Stimulated activated effector memory CD8-positive, alpha-beta T cell treated with anti-CD3 and anti-CD28 coated beads, Interleukin-12 subunit alpha, Interleukin-12 subunit beta, amount 100 ng/mL, for 72 hours (primary cell): ENCODE data around the gene ING5.
"Not testable (repeated sequence)": the region's sequence is repeated elsewhere in the genome, so short reads cannot be mapped to it uniquely, and the experiment has no call there.

Experiments
- ATAC-seq: fragments of 150-1000 bp; cut with Tn5 transposase; 2 replicates; pipeline ENCODE4 v1.10.0; 2021
- DNase-seq, 2 donors: peaks; one replicate each; pipeline ENCODE4 v3.0.0; 2021 to 2022; ENCODE audit warnings: low spot score in 2 of 2
- H3K27ac Mint-ChIP-seq: one replicate; pipeline ENCODE4 v1.8.0; 2022; ENCODE audit warnings: mild to moderate bottlenecking, mixed read lengths
- H3K36me3 Mint-ChIP-seq: one replicate; pipeline ENCODE4 v1.8.0; 2022; ENCODE audit warnings: mild to moderate bottlenecking, mixed read lengths
- H3K4me1 Mint-ChIP-seq: one replicate; pipeline ENCODE4 v1.8.0; 2022; ENCODE audit warnings: mixed read lengths
- H3K4me3 Mint-ChIP-seq: one replicate; pipeline ENCODE4 v1.8.0; 2022; ENCODE audit warnings: mild to moderate bottlenecking, mixed read lengths
- H3K9me3 Mint-ChIP-seq: one replicate; pipeline ENCODE4 v1.8.0; 2022; ENCODE audit warnings: mixed read lengths

ING5 gene

DNA sequence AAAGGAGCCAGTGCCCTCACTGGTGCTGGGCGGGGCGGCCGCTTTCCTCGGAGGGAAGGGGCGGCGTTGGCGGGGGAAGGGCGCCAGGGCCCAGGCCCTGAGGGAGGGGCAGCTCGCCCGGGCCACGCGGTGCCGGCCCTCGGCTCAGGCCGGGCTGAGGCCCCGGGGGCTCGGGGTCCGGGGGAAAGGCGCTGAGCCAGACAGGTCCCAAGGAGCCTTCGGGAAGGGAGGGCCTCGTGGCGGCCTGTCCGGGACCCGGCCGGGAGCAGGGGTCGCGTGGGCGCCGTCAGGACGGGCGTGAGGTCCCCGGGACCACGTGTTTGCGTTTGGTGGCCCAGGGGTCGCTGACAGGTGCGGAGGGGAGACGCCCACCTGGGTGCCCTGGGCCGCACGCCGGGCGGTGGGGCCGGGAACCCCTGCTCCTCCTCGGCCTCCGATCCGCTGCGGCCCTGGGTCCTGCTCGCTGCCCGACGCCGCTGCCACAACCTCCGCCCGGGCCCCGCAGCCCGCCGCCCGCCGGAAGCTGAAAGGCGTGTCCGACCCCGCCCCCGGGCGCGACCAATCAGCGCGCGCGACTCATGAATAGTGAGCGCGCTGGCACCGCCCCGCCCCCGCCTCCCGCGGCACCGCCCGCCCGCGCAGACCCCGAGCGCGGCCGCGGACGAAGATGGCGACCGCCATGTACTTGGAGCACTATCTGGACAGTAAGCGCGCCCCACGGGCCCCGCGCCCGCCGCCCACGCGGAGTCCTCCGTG lies at the start of gene ING5:
Gene ING5 (plus strand): TSS at position 641 of the 756 bp plus-strand sequence. CDS start 27 bp downstream, at position 668.
- Mint-ChIP-seq H3K36me3 (peaks cover 57% of the 10 kb centered on the region), H3K9me3 (no peaks in the 10 kb centered on the region), H3K4me1 (peaks cover 26% of the 10 kb centered on the region), H3K27ac (peak within 1 kb of the TSS; percentile 91), H3K4me3 (peak within 1 kb of the TSS; percentile 85)
- DNase-seq = peak; percentile 97
- peak; percentile 78 for ATAC-seq

DNA sequence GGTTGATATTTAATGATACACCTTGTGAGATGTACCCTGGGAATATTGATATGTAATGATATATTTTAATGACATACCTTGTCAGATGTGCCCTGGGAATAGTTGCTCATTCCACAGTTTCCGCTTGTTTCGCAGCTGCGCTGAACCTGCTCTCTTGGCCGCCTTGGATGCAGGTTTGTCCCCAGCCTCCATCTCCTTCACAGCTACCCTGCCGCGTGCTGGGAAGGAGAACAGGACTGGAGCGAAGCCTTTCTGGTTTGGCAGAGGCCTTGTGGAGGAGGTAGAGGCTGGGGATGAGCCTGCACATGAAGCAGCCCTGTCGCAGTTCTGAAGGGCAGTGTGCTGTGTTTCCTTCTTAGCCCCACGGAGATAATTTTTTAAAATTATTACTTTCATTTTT lies 49.7 kb upstream of the ING5 start:
- Mint-ChIP-seq H3K9me3 (no peaks in the 10 kb centered on the region), H3K4me3 (no peak overlapping the region), H3K36me3 (peaks cover 63% of the 10 kb centered on the region), H3K27ac (no peak overlapping the region), H3K4me1 (peaks cover 7% of the 10 kb centered on the region)
- no peak for ATAC-seq
- no peak for DNase-seq

DNA sequence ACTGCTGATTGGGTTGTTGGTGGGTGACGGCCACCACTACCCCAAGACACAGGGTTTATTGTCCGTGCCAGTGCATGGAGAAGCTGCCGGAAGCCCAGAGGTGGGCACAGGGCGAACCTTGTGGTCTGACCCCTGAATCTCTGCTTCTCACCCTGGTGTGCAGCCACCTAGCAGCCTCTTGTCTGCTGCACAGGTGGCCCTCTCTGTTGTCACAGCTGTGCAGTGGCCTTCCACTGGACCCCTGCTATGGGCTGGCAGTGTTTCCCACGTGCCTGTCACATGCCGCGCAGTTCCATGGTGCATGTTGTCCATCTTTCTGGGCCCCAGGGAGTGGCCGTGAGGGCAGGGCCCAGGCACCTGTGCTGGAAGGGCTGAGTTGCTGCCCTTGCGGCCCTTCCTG lies 49.1 kb upstream of the ING5 start:
- no peak for ATAC-seq
- H3K9me3 Mint-ChIP-seq = no peaks in the 10 kb centered on the region
- DNase-seq = no peak
- H3K36me3 Mint-ChIP-seq = peaks cover 69% of the 10 kb centered on the region
- no peak overlapping the region for H3K4me3 Mint-ChIP-seq
- H3K27ac Mint-ChIP-seq = no peak overlapping the region
- peaks cover 7% of the 10 kb centered on the region for H3K4me1 Mint-ChIP-seq

DNA sequence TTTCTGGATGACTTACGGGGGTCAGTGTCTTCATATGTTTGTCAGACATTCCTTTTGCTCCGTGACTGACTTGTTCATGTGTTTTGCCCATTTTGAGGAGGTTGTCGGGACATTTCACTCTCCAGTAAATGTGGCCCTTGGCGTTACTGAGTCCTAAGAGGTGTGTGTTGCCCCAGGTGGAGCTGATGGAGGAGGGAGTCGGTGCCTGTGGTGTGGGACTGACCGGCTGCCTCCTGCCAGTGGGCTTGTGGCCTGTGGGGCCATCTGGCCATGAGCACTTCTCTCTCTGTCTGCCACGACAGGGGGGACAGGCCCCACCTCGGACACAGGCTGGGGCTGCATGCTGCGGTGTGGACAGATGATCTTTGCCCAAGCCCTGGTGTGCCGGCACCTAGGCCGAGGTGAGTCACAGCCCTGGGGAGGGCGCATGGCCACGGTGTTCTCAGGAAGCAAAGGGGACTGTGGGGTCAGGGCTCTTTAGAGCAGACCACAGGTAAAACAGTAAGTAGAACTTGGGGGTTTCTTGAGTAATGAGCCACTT lies 48.6 kb upstream of the ING5 start:
- no peak overlapping the region for H3K4me3 Mint-ChIP-seq
- H3K36me3 Mint-ChIP-seq = peaks cover 71% of the 10 kb centered on the region
- no peaks in the 10 kb centered on the region for H3K9me3 Mint-ChIP-seq
- no peak overlapping the region for H3K27ac Mint-ChIP-seq
- H3K4me1 Mint-ChIP-seq = peaks cover 7% of the 10 kb centered on the region
- DNase-seq (no peak), ATAC-seq (no peak)

DNA sequence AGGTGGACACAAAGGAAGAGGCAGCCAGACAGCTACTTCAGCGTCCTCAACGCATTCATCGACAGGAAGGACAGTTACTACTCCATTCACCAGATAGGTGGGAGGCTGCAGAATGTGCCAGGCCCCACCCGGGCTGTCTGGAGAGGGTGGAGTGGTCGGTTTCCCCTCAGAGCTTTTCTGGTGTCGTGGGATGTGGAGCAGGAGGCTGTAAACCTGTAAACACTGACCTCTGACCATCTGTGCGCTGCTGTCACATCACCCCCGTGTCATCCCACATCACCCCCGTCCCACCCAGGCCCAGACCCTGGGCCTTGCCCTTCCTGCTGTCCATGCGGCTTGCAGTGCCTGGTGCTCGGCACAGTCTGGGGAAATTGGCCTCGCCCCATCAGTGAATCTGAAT lies 47.3 kb upstream of the ING5 start:
- Mint-ChIP-seq H3K36me3 (peaks cover 81% of the 10 kb centered on the region), H3K4me1 (peaks cover 7% of the 10 kb centered on the region), H3K4me3 (no peak overlapping the region), H3K9me3 (no peaks in the 10 kb centered on the region), H3K27ac (no peak overlapping the region)
- DNase-seq = no peak
- ATAC-seq = no peak

DNA sequence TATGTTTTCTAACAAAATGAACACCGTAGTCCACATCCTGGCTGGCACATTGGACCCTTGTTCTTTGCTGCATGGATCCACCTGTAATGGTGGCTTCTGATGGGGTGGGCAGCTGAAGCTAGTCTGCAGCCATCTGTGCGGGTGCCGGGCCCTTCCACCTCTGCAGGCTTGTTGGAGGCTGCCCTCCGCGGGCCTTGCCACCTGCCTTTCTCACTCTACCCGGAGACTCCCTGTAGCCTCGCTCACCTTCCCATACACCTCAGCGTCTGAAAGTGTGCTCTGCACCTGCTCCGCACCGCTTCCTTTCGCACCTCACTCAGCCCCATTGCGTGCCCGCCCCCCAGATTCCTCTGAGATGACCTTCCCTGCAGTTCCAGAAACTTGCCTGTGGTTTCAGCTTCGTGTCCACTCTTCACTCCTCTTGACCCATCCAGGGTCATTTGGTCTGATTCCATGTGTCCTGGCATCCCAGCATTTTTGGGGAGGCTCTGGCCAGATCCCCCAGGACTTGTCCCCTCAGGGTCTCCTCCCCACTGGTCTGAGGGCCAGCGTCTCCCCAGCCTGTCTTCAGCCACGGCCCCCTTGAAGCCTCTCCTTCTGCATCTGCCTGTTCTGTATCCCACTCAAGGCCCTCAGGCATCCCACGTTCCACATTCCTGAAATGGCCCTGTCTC lies 46.2 kb upstream of the ING5 start:
- H3K36me3 Mint-ChIP-seq = peaks cover 92% of the 10 kb centered on the region
- ATAC-seq = no peak
- H3K4me1 Mint-ChIP-seq = peaks cover 7% of the 10 kb centered on the region
- no peak overlapping the region for H3K4me3 Mint-ChIP-seq
- H3K9me3 Mint-ChIP-seq = no peaks in the 10 kb centered on the region
- DNase-seq = no peak
- H3K27ac Mint-ChIP-seq = no peak overlapping the region

DNA sequence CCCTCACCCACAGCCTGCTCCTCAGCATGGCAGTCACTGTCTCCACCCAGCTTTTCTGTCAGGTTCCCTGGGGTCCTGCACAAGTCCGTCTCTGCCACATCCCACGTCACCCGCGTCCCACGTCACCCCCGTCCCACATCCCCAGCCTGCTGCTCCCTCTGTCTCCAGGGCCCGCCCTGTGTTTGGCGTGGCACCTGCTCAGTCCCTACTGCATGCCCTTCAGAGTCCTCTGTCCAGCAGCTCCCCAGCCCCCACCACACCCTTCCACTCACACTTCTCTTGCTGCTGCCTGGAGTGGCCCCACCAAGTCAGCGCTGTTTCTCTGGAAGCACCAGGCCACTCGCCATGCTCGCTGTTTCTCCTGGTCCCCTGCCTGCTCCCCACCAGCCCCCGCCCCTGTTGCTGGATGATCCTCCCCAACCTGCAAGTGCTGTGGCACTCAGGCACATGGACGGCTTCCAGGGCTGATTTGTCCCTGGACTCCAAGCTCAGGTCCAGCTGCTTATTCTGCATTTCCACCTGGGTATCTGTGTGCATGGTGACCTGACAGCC lies 45.6 kb upstream of the ING5 start:
- Mint-ChIP-seq H3K4me3 (no peak overlapping the region), H3K27ac (no peak overlapping the region), H3K4me1 (peaks cover 7% of the 10 kb centered on the region), H3K36me3 (peaks cover 92% of the 10 kb centered on the region), H3K9me3 (no peaks in the 10 kb centered on the region)
- DNase-seq = no peak
- no peak for ATAC-seq

DNA sequence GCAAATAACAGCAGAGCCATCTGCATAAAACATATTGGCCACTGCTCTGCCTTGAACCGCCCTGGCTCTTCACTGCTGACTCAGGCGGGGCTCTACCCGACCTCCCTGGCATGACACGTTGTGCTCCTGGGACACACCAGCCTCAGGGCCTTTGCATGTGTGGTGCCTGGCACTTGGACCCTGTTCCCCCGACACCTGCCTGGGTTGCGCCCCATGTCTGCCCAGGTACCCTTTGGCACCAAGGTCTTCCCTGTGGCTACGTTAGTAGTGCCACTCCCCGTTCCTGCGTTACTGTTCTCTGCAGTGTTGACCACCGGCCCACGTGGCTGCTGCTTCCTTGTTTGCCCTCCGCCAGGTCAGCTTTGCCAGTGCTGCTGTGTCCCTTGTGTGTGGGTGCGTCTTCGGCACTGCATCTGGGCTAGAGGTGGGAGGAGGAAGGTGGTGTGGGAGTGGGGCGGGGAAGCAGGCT lies 44.0 kb upstream of the ING5 start:
- Mint-ChIP-seq H3K36me3 (peaks cover 90% of the 10 kb centered on the region), H3K4me3 (no peak overlapping the region), H3K9me3 (no peaks in the 10 kb centered on the region), H3K27ac (no peak overlapping the region), H3K4me1 (peaks cover 7% of the 10 kb centered on the region)
- no peak for ATAC-seq
- no peak for DNase-seq

DNA sequence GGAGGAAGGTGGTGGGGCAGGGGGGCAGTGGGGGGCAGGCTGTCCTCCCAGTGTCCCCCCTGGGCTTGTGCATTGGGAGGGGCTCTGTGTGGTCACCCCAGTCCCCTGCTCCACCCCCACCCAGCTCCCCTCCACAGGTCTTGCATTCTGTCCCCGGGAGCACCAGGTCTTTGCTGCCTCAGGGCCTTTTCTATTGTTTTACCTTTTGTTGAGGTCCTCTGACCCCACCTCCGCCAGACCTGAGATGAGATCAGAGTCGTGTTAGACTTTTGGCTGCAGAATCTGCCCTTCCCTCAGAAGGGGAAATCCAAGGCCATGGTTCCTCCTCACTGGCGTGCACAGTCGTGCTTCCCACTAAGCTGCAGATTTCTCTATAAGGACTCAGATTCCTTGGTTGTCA lies 43.5 kb upstream of the ING5 start:
- no peak overlapping the region for H3K27ac Mint-ChIP-seq
- H3K9me3 Mint-ChIP-seq = no peaks in the 10 kb centered on the region
- H3K4me1 Mint-ChIP-seq = peaks cover 7% of the 10 kb centered on the region
- no peak for ATAC-seq
- H3K4me3 Mint-ChIP-seq = no peak overlapping the region
- H3K36me3 Mint-ChIP-seq = peaks cover 85% of the 10 kb centered on the region
- DNase-seq = no peak

DNA sequence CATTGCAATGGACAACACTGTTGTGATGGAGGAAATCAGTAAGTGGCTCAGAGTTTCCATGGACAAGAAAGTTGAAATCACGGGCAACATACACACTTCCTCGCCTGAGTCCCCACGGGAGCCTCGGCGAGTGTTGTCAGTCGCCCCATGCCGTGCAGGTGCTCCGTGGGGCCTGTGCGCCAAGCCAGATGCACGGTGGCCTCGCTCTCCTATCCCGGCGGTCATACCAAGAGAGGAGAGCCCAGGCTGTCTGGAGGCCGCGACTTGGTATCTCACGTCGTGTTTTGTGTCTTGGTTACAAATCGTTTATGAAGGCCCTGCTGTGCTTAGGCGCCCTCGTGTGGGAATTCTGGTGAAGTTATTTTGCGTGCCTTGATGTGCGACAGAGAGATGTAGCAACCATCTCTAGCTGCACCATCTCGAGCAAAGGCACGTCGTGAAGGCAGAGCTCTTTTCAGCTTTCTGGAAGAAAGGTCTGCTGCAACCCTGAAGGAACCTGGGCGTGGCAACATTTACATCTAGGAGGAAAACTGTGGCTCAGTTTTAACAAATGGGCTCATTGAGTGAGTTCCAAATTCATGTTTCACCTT lies 42.6 kb upstream of the ING5 start:
- Mint-ChIP-seq H3K4me1 (peaks cover 7% of the 10 kb centered on the region), H3K27ac (no peak overlapping the region), H3K9me3 (no peaks in the 10 kb centered on the region), H3K36me3 (peaks cover 75% of the 10 kb centered on the region), H3K4me3 (no peak overlapping the region)
- ATAC-seq (no peak), DNase-seq (no peak)

DNA sequence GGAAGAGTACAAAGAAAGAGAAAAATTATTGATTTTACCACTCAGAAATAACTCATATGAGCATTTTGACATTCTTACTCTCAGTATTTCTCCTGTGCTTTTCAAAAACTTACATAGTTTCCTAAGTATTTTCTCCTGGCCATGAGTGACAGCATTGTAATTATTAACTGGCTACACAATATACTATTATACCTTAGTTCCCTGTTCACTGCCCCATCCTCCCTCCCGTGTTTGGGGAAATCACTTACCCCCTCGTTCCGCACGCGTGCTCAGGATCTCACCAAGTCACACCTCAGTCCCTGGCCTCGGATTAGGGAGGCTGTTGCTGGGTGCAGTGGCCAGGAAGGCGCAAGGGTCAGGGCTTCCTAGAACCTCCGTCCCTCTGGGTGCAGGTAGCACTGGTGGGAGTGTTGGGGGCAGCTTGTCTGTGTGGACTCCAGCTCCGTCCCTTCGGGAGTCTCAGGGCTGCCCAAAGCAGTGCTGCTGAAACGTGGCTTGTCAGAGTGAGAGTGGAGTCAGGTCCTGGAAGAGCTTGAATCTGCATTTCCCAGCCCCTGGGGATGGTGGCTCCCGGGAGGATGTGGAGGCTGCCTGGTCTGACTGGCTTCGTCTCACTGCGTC lies 41.1 kb upstream of the ING5 start:
- DNase-seq (no peak), ATAC-seq (no peak)
- Mint-ChIP-seq H3K4me1 (peaks cover 16% of the 10 kb centered on the region), H3K4me3 (no peak overlapping the region), H3K9me3 (no peaks in the 10 kb centered on the region), H3K36me3 (peaks cover 61% of the 10 kb centered on the region), H3K27ac (no peak overlapping the region)

DNA sequence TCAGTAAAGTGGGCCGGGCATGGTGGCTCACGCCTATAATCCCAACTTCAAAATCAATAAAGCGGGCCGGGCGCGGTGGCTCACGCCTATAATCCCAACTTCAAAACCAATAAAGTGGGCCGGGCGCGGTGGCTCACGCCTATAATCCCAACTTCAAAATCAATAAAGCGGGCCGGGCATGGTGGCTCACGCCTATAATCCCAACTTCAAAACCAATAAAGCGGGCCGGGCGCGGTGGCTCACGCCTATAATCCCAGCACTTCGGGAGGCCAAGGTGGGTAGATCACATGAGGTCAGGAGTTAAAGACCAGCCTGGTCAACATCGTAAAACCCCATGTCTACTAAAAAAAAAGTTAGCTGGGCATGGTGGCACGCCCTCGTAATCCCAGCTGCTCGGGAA lies 39.1 kb upstream of the ING5 start:
- H3K36me3 Mint-ChIP-seq = peaks cover 60% of the 10 kb centered on the region
- ATAC-seq, H3K27ac Mint-ChIP-seq, H3K9me3 Mint-ChIP-seq, H3K4me3 Mint-ChIP-seq, DNase-seq, H3K4me1 Mint-ChIP-seq: not testable (repeated sequence)

DNA sequence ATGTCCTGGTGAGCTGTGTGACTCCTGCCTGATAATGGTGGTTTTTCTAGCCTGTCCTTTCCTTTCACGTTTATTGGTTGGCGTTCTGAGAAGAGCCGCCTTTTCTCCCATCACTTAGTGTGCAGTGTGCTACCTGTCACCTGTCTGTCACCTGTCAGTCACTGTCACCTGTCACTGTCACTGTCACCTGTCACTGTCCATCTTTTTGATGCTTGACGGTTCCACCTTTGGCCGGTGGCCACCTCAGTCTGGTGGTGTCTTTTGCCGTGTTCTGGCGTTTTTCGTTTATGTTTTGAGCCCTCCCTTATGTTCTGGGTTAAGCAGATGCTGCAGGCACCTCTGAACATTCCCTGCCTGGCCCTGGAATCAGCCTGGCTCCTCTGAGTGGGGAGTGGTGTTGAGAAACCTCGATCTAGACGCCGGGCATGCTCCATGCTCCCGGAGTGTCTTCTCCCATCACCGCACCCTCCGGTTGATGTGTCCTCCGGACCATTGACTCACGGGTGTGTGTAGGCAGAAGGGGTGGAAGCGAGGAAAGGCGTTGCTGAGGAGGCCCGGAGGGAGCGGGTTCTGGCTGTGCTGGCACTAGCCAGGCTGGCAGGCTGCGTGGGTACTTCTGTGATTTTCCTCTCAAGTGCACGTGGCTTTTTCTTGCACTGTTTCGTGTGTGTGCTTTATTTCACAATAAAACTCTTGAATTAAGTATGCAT lies 36.0 kb upstream of the ING5 start:
- DNase-seq (no peak), ATAC-seq (no peak)
- Mint-ChIP-seq H3K9me3 (no peaks in the 10 kb centered on the region), H3K36me3 (peaks cover 64% of the 10 kb centered on the region), H3K4me1 (peaks cover 10% of the 10 kb centered on the region), H3K4me3 (peak overlapping the region; percentile 12), H3K27ac (peak overlapping the region; percentile 86)

DNA sequence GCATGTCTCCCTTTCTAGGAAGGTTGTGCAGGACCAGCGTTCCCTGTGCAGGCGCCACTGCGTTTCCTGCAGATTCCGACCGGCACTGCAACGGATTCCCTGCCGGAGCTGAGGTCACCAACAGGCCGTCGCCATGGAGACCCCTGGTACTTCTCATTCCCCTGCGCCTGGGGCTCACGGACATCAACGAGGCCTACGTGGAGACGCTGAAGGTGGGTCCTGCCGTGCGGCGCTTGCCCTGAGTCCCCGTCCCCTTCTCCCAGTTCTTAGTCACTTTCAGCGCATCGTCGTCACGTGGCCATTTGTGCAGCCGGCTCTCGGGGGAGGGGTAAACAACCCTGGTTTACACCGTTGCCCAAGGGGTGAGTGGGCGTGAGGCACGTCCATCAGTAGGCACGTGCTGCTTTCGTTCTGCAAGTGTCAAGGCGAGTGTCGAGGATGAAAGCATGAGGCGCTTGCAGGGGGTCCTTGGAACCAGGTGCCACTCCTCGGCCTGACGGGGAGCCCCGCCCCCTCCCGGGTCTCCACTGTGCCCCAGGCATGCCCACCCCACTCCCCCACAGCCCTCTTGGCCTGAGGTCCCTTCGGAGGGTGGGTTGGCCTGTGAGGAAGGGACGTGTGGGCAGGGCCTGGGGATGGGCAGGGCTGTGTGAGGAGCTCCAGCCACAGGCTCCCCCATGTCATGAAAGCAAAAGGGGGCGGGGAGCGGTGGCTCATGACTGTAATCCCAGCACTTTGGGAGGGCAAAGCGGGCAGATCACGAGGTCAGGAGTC lies 35.0 kb upstream of the ING5 start:
- H3K36me3 Mint-ChIP-seq = peaks cover 57% of the 10 kb centered on the region
- no peak for DNase-seq
- H3K4me3 Mint-ChIP-seq = no peak overlapping the region
- no peak overlapping the region for H3K27ac Mint-ChIP-seq
- H3K4me1 Mint-ChIP-seq = peaks cover 10% of the 10 kb centered on the region
- no peaks in the 10 kb centered on the region for H3K9me3 Mint-ChIP-seq
- no peak for ATAC-seq
